HG03457 (cell line): ENCODE results near the gene ZNF497.
"Not testable (repeated sequence)": the region's sequence is repeated elsewhere in the genome, so short reads cannot be mapped to it uniquely, and the experiment has no call there.

ENCODE experiments used
- ATAC-seq: cut with Tn5 transposase; IDR thresholded peaks from one replicate; pipeline ENCODE4 v1.9.1; 2021; ENCODE audit warnings: moderate number of reproducible peaks; ENCODE audit not compliant: unreplicated experiment

The ZNF497 gene

GRCh38 chr19:58317476-58318072 is 45.0 kb downstream of the ZNF497 start:
- no peak for ATAC-seq

- no peak for ATAC-seq
These were observed 47.0 kb downstream of the ZNF497 start for GRCh38 chr19:58315580-58315979.

GRCh38 chr19:58311345-58311865 is 51.1 kb downstream of the ZNF497 start:
- no peak for ATAC-seq

GRCh38 chr19:58310685-58311084 is 51.9 kb downstream of the ZNF497 start:
- not testable (repeated sequence) for ATAC-seq

GRCh38 chr19:58307736-58308135 is 54.8 kb downstream of the ZNF497 start:
- no peak for ATAC-seq

- ATAC-seq, result no peak
These were observed 56.6 kb downstream of the ZNF497 start for GRCh38 chr19:58305932-58306323.

- ATAC-seq, result peak; percentile 94
These were observed 57.3 kb downstream of the ZNF497 start, which contains the start of gene ERVK3-1 for GRCh38 chr19:58305065-58305931. TSS of gene ERVK3-1 (plus strand) at chr19:58305377. CDS start at chr19:58312169, 6,792 bp downstream.

- ATAC-seq, result no peak
These were observed 57.8 kb downstream of the ZNF497 start for GRCh38 chr19:58304748-58305064.
